RKO (cell line): Measurements from ENCODE around the gene MSTN.
"Not testable (repeated sequence)": the region's sequence is repeated elsewhere in the genome, so short reads cannot be mapped to it uniquely, and the experiment has no call there.

Source experiments
- DNase-seq: peaks from one replicate; pipeline ENCODE4 v3.0.0-alpha.2; 2016; ENCODE audit warnings: low spot score

The MSTN gene

GRCh38 chr2:190063624-190064023, 1.1 kb upstream of the MSTN start:
- DNase-seq: no peak

GRCh38 chr2:190062053-190062452, 476 bp downstream of the MSTN start:
- no peak for DNase-seq

GRCh38 chr2:190060626-190061025, 1.9 kb downstream of the MSTN start:
- DNase-seq: no peak

GRCh38 chr2:190060019-190060418, 2.5 kb downstream of the MSTN start:
- DNase-seq: no peak

GRCh38 chr2:190053426-190053825, 9.1 kb downstream of the MSTN start:
- no peak for DNase-seq

GRCh38 chr2:190052307-190052706, 10.2 kb downstream of the MSTN start:
- DNase-seq: no peak

GRCh38 chr2:190051223-190051622, 11.3 kb downstream of the MSTN start:
- no peak for DNase-seq

GRCh38 chr2:190050001-190050400, 12.5 kb downstream of the MSTN start:
- DNase-seq: no peak

- DNase-seq: no peak
Measured at GRCh38 chr2:190044866-190045265, 17.7 kb downstream of the MSTN start.

GRCh38 chr2:190043441-190043840, 19.1 kb downstream of the MSTN start:
- no peak for DNase-seq

GRCh38 chr2:190036071-190036470, 26.5 kb downstream of the MSTN start:
- DNase-seq: no peak

GRCh38 chr2:190034417-190034816, 28.1 kb downstream of the MSTN start:
- DNase-seq: not testable (repeated sequence)

- no peak for DNase-seq
Measured at GRCh38 chr2:190031969-190032618, 30.4 kb downstream of the MSTN start.

- peak; percentile 72 for DNase-seq
Measured at GRCh38 chr2:190023860-190024259, 38.7 kb downstream of the MSTN start.

GRCh38 chr2:190020720-190021119, 41.8 kb downstream of the MSTN start:
- no peak for DNase-seq

- DNase-seq: no peak
Measured at GRCh38 chr2:190017837-190018236, 44.7 kb downstream of the MSTN start.

GRCh38 chr2:190015969-190016368, 46.6 kb downstream of the MSTN start:
- DNase-seq: not testable (repeated sequence)
